Ecto neural progenitor cell (in vitro differentiated cells): Measurements from ENCODE around the gene PRAMEF18.
"Not testable (repeated sequence)": the region's sequence is repeated elsewhere in the genome, so short reads cannot be mapped to it uniquely, and the experiment has no call there.

Experiments
- DNase-seq: peaks from one replicate; pipeline ENCODE4 v3.0.0-alpha.2; 2018; ENCODE audit warnings: low spot score

The PRAMEF18 gene

DNA sequence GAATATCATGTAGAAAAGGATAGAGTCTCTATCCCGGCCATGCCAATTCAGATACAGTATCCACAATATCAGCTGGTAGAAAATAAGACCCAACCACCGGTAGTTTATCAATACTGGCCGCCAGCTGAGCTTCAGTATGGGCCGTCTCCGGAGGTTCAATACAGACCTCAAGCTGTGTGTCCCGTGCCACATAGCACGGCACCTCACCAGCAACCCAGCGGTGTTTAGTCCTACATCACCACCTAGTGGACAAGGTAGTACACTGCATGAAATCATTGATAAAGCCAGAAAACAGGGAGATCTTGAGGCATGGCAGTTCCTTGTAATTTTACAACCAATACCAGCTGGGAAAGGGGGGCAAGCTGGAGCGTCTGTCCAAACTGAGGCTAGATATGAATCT is 17.2 kb downstream of the PRAMEF18 start:
- not testable (repeated sequence) for DNase-seq

DNA sequence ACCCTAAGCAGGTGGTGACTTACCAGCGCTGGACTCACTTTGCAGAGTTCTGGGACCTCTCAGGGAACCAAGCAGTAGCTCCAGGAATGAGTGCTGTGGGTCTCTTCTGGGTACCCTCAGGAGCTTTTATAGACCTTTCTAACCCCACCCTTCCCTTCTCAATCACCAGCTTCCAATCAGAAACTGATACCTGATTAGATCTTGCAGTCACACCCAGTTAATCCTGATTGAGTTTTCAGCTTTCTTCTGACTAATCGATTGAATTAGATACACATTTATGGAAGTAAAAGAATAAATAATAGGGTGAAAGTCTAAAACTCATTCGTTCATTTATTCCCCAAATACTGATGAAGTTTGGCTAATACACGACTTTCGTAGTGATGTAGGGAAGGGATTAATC is 24.6 kb downstream of the PRAMEF18 start, which contains the start of gene PRAMEF13:
Gene PRAMEF13, minus strand, starts transcription at position 101 of the 400 bp plus-strand sequence. CDS start 1,820 bp downstream, outside the sequence.
- DNase-seq: not testable (repeated sequence)
